GM19193 (cell line): ENCODE results near the gene OR6V1.

Experiments
- POLR2A ChIP-seq: IDR thresholded peaks from 4 replicates; pipeline ENCODE4 v1.6.1; 2011; ENCODE audit not compliant: insufficient read depth, insufficient read length; ENCODE audit errors: extremely low read depth

OR6V1 gene, protein sequence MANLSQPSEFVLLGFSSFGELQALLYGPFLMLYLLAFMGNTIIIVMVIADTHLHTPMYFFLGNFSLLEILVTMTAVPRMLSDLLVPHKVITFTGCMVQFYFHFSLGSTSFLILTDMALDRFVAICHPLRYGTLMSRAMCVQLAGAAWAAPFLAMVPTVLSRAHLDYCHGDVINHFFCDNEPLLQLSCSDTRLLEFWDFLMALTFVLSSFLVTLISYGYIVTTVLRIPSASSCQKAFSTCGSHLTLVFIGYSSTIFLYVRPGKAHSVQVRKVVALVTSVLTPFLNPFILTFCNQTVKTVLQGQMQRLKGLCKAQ

GRCh38 chr7:143052041-143052440 lies at the start of gene OR6V1:
Gene OR6V1, plus strand, starts transcription at chr7:143052341. Its CDS starts 0 bp downstream, at chr7:143052341.
- TF ChIP-seq POLR2A = no peak

DNA sequence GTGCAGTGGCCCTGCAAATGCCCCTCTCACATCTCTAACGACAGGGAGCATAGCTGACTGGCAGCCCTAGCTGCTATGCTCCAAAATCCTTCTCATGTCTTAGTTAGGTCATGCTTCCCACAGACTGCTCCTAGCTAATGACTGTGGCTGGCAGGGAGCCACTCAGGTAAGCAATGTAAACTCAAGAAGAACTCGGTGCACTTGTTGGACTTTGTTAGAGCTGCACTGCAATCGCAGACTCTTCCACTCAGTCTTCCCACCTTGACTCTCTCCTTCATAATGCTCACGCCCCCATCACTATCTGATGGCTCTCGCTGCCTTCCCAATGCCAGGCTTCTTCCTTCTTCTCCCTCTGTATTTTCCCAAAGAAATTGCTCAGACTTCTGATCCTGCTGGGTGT lies 49.2 kb upstream of the OR6V1 start:
- no peak for TF ChIP-seq POLR2A

GRCh38 chr7:143003393-143004051 lies 48.6 kb upstream of the OR6V1 start:
- TF ChIP-seq POLR2A = no peak

GRCh38 chr7:143005632-143006260 lies 46.4 kb upstream of the OR6V1 start:
- no peak for TF ChIP-seq POLR2A

DNA sequence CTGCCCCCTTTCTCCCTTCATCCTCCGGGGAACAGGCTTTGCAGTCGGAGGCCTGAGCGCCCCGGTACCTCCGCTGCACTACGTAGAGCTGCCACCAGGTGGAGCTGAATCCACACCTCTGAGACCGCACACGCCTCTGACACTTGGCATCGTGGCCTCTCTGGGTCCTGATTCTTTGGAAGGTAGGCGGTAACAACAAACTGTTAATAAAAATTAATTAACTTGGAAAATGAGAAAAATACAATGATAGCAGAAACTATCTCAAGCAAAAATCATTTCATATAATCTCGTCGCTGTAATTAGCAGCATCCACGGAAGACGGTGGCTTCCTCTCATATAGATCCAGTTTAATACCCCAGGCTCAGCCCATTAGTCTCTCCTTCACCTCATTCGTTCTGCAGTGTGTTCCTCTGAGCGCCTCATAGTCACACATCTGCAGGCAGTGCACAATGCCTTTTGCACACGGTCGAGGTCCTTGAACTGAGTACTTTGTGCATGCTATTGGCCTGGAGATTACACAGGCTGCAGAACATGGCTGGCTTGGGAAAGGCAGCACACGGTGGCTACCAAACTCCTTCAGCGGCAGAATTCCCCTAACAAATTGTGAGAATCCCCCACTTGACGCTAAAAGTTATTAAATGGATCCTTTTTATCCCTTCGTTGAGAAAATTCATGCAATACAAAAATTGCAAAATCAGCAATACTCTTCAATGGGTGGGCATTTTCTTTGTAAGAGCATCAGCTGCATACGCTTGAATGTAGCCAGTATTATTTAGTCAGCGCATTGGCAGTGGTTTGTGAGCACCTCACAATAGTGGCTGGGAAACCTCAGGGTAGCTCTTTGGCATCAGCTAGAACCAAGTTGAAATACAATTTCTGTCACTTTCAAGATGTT lies 43.9 kb upstream of the OR6V1 start:
- TF ChIP-seq POLR2A = no peak

DNA sequence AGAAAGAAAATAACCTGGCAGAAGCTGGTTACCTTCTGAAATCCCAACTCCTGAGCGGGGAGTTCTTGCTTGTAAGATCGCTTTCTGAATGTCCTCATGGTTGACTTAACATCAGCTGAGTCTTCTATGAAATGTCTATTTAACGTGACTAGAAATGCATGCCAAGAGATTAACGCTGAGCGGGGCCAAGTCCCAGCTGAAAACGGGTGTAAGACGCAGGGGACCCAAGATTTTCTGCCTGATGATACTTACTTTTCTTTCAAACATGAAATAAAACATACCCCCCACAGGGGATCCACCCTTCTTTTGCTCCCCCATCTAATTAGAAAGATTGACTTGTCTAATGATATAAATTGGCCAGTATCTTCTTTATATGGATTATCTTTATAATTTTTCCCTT lies 40.1 kb upstream of the OR6V1 start:
- TF ChIP-seq POLR2A = no peak

DNA sequence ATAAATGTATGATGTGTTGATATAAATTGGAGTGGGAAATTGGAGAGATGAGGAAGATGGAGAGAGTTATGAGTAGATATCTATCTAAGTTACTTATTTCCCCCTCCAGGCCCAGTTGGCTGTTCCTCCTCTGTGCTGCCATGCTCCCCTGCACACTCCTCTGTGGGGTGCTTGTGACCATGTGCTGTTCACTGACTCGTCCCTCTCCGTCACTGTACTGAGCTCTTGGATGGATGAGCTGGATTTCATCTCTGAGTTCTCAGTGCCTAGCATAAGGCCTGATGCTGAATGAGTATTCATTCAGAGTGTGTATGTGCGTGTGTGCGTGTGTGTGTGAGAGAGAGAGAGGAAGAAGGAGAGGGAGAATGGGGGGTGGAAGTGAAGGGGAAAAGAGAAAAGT lies 39.7 kb upstream of the OR6V1 start:
- no peak for TF ChIP-seq POLR2A

DNA sequence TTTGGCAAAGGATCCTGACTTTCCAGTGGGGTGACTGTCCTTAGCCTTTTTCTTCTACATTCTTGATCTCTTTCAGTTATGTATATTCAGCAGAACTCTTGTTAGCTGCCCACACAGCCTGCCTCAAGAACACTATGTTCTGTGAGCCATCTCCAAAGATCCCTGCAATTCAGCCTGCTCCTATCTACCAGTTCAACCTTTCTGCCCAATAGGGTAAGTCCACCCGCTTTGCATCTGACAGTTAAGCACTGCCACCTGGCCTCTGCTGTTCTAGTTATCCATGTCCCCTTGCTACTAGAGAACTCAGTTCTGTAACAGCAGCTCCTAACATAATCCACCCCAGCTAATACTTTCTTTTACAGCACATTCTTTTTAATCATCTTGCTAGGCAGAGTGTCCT lies 38.7 kb upstream of the OR6V1 start:
- TF ChIP-seq POLR2A = no peak

DNA sequence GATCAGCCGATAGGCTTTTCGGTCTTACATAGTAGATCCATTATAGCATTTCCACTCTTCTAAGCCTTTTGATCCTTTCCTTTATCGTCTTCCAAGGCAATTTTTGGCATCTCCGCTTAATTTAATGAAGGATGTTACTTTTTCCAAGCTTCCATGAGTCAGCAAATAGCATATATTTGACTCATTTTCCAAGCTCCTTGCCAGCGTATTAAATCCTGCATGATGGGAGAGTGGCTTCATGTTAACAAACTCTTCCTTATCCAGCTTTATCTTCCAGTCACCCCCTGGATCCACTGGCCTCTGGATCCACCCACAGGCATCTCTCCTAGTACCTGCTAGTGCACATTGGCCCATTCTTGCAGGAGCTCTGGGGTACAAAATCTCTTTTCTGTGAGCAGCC lies 38.2 kb upstream of the OR6V1 start:
- no peak for TF ChIP-seq POLR2A

- no peak for TF ChIP-seq POLR2A
Measured at GRCh38 chr7:143015084-143015483, 37.1 kb upstream of the OR6V1 start.

- TF ChIP-seq POLR2A = no peak
Measured at GRCh38 chr7:143015926-143016490, 36.1 kb upstream of the OR6V1 start.

DNA sequence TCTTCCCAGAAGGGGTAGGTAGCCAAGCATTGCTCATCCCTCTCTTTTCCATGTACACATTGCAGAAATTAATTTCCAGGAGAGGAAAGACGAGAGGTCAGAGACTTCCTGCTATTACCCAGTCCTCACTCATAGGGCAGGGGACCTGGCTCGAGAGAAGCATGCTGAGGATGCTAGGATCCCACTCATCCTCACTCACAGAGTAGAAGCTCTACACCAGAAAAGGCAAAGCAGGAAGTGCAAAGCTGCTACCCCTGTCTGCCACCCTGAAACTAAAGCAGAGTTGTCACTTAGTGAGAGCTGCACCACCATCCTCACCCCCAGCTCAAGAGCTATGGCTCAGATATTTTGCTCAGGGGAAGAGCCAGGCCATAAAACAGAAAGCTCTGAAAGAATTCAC lies 35.1 kb upstream of the OR6V1 start:
- no peak for TF ChIP-seq POLR2A

GRCh38 chr7:143018931-143019330 lies 33.2 kb upstream of the OR6V1 start:
- no peak for TF ChIP-seq POLR2A

- TF ChIP-seq POLR2A = no peak
Measured at GRCh38 chr7:143023047-143023446, 29.1 kb upstream of the OR6V1 start.

- TF ChIP-seq POLR2A = no peak
Measured at GRCh38 chr7:143025371-143025770, 26.8 kb upstream of the OR6V1 start.
